AG04449 (cell line): ENCODE measurements around the gene AXIN2.

Source experiments
- CTCF ChIA-PET: fragments of 350-600 bp; formaldehyde crosslinking; extraction: SDS; loops from one replicate; lab custom pipeline; 2021; ENCODE audit warnings: antibody characterized with exemption; lab: Yijun Ruan, JAX
- POLR2A ChIA-PET: fragments of 400-600, 350-600 bp; formaldehyde crosslinking; extraction: SDS; loops from one replicate; lab custom pipeline; 2020; ENCODE audit warnings: antibody characterized with exemption, inconsistent platforms; lab: Yijun Ruan, JAX
- DNase-seq: peaks from one replicate; pipeline ENCODE4 v3.0.0-alpha.2; 2010; ENCODE audit warnings: low read depth, low spot score
- H3K4me3 ChIP-seq: 2 replicates; pipeline ENCODE4 v1.5.1; 2011; ENCODE audit warnings: low read depth, mild to moderate bottlenecking, control low read depth, low read length
- TF ChIP-seq, protein P1 (sequence below): IDR thresholded peaks from one replicate; pipeline ENCODE4 v1.5.1; 2011; ENCODE audit warnings: mild to moderate bottlenecking, moderate library complexity, low read length, control low read depth, inconsistent platforms; ENCODE audit not compliant: insufficient read depth; ENCODE audit errors: missing control alignments

Gene AXIN2

DNA sequence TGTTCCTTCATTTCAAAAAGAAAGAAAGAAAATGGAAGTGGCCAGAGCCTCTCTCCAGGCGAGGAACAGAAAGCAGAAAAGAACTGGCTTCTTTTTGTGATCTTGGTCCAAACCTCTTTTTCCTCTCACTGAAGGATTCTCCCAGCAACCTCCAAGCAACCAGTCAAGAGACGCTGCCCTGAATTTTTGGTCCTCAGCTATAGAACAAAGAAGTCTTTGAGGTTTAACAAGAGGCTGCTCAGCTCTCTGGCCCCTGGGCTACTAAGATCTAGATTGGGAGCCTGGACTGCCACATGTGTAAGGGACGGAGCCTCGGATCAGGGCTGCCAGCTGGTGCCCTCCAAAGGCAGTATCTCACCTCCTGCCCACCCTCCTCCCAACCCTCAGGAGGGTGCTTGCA lies 62.6 kb downstream of the AXIN2 start:
- H3K4me3 ChIP-seq = no peak overlapping the region
- DNase-seq = no peak
- TF ChIP-seq, protein P1, sequence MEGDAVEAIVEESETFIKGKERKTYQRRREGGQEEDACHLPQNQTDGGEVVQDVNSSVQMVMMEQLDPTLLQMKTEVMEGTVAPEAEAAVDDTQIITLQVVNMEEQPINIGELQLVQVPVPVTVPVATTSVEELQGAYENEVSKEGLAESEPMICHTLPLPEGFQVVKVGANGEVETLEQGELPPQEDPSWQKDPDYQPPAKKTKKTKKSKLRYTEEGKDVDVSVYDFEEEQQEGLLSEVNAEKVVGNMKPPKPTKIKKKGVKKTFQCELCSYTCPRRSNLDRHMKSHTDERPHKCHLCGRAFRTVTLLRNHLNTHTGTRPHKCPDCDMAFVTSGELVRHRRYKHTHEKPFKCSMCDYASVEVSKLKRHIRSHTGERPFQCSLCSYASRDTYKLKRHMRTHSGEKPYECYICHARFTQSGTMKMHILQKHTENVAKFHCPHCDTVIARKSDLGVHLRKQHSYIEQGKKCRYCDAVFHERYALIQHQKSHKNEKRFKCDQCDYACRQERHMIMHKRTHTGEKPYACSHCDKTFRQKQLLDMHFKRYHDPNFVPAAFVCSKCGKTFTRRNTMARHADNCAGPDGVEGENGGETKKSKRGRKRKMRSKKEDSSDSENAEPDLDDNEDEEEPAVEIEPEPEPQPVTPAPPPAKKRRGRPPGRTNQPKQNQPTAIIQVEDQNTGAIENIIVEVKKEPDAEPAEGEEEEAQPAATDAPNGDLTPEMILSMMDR = no peak
- ChIA-PET CTCF (no interaction called here), POLR2A (no interaction called here)

DNA sequence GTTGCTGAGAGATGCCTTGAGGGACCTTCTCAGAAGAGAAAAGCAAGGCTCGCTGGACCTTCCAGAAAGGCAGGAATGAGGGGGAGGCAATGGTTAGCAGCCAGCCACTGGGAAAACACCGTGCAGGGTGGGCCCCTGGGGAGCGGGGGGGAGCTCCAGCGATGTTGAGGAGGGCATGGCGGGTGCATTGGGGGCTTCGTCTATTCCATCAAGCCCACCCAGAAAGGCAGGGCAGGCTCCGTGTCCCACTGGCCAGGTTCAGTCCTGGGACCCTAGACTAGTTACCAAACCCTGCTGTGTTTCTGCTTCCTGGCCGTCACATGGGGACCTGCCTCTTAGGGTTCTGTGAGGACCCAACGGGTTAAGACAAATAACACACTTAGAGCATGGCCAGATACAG lies 64.6 kb downstream of the AXIN2 start:
- no peak for DNase-seq
- no peak overlapping the region for H3K4me3 ChIP-seq
- ChIA-PET CTCF (no interaction called here), POLR2A (no interaction called here)
- TF ChIP-seq, protein P1 = no peak

- H3K4me3 ChIP-seq = no peak overlapping the region
- DNase-seq = no peak
- TF ChIP-seq, protein P1 = peak; percentile 12
- CTCF ChIA-PET = no interaction called here
- POLR2A ChIA-PET = no interaction called here
These were observed 66.1 kb downstream of the AXIN2 start for GRCh38 chr17:65495122-65496055.

DNA sequence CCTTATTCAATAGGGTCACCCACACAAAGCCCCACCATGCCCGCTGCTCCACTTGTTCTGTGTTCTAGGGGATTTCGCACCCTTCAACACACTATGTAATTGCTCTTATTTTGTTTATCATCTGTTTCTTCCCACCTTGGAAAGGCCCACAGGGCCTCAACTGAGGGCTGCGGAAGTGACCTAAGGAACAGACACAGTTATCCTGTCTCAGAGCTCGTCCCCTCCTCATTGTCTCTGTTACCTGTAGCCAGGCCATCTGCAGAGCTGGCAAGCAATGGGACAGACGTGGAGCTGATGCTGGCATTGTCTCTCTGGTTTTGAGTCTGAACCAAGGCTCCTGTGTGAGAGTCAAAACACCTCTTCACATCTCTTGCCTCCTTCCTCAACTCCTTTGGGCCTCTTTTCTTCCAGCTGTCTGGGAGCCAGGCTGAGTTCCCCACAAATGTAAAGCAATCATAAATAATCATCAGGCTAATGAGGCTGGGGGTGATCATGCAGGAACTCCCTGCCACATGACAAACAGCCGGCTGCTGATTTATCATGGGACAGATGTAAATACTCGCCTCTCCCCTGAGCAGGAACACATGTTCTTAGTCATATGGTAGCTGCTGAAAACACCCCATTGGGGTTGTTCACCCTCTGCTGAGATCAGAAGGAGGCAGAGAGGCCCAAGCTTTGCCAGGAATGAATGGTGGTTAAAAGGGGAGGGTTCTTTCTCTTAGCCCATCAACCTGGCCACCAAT lies 71.9 kb downstream of the AXIN2 start:
- no peak for DNase-seq
- TF ChIP-seq, protein P1 = no peak
- ChIA-PET POLR2A (no interaction called here), CTCF (no interaction called here)
- no peak overlapping the region for H3K4me3 ChIP-seq

- DNase-seq = no peak
- TF ChIP-seq, protein P1 = no peak
- no peak overlapping the region for H3K4me3 ChIP-seq
- ChIA-PET CTCF (no interaction called here), POLR2A (no interaction called here)
These were observed 72.8 kb downstream of the AXIN2 start for GRCh38 chr17:65488665-65489064.

GRCh38 chr17:65487990-65488389 lies 73.5 kb downstream of the AXIN2 start:
- DNase-seq = no peak
- no peak overlapping the region for H3K4me3 ChIP-seq
- ChIA-PET CTCF (no interaction called here), POLR2A (no interaction called here)
- TF ChIP-seq, protein P1 = no peak
